Cerebellar cortex (tissue), 1 donor: Measurements from ENCODE around the gene CYP4F8.
"Not testable (repeated sequence)": the region's sequence is repeated elsewhere in the genome, so short reads cannot be mapped to it uniquely, and the experiment has no call there.

ENCODE experiments used
- DNase-seq: peaks from one replicate; pipeline ENCODE4 v3.0.0-alpha.2; 2015; ENCODE audit warnings: low spot score

The CYP4F8 gene

DNA sequence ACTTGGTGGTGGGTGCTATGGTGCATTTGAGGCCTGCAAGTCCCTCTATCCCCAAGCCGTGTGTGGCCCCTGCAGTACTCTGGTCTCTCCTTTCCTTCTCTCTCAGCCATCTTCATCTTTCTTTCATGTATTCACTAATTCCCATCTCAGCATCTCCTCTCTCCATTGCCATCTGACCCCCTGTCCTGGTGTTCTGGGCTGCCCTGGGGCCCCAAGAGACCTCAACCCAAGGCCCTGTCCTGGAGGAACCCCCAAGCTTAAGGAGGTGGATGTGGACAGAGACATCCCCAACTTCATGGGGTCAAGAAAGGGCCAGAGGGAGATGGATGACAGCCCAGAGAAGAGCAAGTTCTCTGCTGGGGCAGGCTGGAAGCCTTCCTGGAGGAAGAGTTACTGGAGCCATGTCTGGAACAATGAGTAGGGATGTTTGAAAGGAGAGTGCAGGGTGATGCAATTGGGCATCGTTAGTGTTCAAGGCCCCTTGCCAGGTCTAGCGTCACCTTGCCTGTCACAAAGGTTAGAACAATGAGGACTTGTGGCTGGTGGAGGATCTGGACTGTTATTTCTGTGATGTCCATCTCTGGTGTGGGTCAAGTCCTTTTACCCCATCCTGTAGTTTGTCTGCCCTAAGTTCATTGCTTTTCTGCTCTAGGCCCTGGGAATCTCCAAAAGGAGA lies 29.2 kb downstream of the CYP4F8 start:
- DNase-seq, result no peak

DNA sequence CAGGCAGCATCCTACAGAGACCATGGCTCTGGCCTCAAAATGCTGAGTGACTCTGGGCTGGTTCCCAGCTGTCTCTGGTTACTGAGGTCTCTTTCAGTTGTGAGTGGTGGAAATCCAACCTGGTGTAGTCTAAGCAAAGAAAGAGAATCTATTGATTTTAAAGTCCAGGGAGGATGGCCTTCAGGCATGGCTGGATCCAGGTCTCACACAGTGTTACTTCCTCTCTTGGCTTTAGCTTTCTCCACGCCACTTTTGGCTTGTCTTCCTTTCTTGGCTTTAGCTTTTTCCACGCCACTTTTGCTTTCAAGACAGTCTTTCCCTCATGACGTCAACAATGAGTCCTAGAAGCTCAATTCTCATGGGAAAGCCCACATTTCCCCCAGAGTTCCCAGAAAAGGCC lies 29.8 kb downstream of the CYP4F8 start:
- no peak for DNase-seq

DNA sequence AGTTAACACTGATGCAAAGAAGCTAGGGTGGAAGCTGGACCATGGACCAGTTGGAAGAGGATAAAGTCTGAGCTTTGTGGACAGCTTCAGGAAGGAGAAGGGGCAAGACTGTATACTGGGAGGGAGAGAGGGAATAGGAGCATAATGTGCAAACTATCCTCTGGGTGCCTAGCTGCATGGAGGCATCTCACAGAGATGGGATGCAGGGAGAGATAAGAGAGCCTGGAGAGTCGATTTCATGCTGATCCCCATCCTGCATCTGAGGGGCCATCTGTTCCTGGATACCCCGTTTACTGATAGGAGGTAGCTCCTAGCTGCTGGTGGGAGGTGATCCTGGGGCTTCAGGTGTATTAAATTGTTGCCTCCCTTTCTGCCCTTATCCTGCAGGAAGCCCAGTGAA lies 34.5 kb downstream of the CYP4F8 start:
- DNase-seq, result no peak

DNA sequence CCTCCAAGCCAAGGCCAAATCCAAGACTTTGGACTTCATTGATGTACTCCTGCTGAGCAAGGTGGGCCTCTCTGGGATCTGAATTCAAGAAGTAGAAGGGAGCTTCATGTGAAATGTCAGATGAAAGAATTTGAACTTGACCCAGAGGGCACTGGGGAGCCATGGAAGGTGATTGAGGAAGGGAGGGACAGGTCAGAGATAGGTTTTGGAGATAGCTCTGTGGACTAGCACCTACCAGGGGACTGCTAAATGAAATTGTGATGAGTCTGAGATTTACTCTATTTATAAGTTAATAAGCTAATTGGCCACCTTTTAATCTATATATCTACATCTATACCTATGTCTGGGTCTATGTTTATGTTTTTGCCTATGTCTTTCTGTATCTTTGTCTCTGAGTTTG lies 35.1 kb downstream of the CYP4F8 start:
- DNase-seq, result not testable (repeated sequence)

DNA sequence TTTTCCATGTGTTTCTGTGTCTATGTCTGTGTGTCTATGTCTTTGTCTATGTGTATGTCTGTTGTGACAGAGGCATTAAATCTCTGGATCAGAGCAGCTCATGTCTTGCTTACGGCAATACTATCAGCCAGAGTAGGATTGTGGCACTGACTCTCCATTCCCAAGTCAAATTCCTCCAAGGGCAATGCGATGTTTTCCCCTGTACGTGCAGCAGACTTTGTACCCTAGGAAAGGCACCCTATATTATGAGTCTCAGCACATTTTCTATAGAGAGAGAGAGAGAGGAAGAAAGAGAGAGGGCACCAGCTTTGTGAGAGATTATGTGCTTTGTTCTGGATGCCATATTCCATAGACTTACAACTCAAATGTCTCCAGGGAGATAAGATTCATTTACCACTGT lies 36.8 kb downstream of the CYP4F8 start:
- DNase-seq, result no peak

DNA sequence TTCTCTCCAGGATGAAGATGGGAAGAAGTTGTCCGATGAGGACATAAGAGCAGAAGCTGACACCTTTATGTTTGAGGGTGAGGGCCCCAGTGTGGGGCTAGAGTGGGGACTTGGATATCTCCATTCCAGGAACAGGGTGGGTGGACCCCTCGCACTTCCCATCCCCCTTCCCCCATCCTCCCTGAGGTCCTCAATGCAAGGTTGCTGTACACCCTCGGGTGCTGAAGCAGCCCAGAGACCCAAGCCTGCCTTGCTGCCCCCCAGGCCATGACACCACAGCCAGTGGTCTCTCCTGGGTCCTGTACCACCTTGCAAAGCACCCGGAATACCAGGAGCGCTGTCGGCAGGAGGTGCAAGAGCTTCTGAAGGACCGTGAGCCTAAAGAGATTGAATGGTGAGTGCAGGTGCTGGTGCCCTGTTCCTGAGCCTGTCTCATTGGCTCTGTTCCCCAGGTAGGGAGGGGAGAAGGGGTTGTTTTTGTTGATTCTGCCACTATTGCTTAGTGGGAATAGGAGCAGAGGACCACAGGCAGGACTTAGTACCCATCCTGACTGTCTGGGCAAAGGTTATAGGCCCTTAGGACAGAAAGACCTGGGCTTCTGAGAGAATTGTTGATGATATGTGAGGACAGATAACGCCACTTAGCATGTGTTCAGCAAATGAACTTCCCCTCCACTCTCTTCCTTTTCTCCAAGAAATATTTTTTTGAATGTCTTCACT lies 37.7 kb downstream of the CYP4F8 start:
- DNase-seq, result no peak

DNA sequence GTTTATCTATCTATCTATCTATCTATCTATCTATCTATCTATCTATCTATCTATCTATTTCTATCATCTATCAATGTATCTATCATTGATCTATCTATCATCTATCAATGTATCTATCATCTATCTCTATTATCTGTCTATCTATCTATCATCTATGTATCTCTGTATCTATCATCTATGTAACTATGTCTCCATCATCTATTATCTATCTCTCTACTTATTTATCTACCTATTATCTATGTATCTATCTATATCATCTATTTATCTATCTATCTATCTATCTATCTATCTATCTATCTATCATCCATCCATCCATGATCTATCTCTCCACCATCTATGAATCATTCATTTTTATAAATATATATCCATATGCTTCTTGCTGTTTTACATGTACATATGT lies 41.4 kb downstream of the CYP4F8 start:
- DNase-seq, result no peak

DNA sequence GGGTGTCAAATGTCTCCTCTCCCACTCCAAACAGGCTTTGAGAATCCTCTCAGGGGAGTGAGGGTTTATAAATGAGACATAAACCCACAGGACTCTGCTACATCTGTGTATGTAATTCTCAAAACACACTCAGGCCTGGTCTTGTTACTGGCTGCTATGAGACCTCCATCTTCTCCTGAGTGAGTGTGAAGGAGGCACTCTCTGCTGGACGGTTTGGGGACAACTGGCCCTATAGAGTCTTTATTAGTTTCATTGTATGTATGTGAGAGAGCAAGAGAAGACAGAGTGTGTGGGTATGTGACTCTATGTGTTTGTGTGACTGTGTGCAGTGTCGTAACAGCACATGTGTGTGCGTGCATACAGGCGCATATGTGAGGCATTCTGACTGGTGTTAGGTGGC lies 48.2 kb downstream of the CYP4F8 start:
- no peak for DNase-seq

DNA sequence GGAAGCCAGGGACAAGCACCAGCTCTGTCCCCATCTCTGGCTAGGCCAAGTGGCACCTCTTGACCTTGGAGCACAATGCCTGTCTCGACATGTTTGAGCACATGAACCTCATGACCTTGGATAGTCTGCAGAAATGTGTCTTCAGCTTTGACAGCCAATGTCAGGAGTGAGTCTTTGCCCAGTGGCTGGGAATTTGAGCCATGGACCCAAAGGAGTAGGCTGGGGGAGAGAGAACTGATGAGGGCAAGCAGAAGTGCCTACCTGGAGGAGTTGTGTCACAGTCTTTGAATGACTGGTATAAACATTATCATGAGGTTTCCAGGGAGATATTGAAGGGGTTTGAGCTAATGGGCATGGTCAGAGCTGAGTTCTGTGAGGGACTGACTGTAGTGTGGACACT lies 51.2 kb downstream of the CYP4F8 start:
- DNase-seq, result no peak

DNA sequence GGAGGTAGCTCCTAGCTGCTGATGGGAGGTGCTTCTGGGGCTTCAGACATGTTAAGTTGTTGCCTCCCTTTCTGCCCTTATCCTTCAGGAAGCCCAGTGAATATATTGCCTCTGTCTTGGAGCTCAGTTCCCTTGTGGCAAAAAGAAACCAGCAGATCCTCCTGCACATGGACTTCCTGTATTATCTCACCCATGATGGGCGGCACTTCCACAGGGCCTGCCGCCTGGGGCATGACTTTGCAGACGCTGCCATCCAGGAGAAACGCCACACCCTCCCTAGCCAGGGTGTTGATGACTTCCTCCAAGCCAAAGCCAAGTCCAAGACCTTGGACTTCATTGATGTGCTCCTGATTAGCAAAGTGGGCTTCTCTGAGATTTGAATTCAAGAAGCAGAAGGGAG lies 51.9 kb downstream of the CYP4F8 start:
- no peak for DNase-seq

DNA sequence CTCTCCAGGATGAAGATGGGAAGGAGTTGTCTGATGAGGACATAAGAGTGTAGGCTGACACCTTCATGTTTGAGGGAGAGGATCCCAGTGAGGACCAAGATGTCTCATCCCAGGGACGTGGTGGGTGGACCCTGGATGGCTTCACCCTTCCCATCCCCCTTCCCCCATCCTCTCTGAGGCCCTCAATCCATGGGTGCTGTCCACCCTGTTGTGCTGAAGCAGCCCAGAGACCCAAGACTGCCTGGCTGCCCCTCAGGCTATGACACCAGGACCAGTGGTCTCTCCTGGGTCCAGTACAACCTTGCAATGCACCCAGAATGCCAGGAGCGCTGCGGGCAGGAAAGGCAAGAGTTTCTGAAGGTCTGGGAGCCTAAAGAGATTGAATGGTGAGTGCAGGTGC lies 54.4 kb downstream of the CYP4F8 start:
- no peak for DNase-seq

DNA sequence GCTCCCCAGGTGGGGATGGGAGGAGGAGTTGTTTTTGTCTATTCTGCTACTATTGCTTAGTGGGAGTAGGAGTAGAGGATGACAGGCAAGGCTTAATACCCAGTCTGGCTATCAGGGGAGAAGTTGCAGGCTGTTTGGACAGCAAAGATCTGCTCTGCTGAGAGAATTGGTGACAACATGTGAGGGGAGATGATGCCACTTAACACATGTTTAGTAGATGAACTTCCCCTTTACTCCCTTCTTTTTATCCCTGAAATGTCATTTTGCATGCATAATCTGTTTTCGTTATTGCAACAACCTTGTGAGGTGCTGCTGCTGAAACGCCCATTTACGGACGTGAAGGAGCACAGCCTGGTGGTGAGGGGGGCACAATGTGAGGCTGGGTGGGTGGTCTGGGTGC lies 54.9 kb downstream of the CYP4F8 start:
- DNase-seq, result no peak

DNA sequence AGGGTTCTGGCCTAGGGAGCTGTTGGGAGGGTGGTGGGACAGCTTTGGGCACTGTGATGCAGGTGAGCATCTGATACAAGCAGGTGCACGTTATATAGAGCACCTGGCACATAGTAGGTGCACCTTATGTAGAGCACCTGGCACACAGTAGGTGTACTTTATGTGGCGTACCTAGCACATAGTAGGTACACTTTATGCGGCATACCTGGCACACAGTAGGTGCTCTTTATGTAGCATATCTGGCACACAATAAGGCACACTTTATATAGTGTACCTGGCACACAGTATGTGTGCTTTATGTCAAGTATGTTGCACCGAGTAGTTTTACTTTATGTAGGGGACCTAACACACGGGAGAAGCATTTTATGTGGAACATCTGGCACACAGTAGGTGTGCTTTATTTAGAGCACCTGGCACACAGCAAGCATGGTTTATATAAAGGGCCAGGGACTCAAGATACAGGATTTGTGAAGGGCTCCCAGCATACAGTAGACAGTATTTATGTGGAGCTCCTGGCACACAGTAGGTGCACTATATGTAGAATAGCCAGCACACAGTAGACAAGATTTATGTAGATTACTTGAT lies 56.3 kb downstream of the CYP4F8 start:
- no peak for DNase-seq

DNA sequence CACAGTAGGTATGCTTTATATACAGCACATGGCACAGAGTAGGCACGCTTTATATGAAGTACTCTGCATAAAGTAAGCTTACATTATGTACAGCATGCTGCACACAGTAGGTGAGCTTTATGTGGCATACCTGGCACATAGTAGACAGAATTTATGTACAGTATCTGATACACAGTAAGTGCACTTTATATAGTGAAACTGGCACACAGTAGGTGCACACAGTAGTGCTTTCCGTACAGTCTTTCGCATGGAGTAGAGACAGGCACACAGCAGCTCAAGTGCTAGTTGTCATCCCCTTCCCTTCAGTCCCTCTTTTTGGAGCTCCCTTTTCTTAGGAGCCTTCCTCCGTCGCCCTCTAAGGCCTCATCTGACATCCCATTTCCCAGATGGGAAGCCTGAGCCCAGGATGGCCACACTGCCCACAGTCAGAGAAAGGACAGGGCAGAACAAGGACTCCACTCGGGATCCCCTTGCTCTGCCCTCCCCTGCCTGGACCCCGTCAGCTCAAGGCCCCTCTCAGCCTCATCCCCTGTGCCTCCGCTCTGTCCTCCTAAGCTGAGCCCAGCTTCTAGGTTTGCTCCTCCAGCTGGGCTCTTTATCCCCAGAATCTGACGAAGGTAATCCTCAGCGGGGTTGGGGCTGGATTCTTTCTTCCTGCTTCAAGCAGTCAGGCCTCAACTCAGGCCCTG lies 57.0 kb downstream of the CYP4F8 start:
- DNase-seq, result no peak

DNA sequence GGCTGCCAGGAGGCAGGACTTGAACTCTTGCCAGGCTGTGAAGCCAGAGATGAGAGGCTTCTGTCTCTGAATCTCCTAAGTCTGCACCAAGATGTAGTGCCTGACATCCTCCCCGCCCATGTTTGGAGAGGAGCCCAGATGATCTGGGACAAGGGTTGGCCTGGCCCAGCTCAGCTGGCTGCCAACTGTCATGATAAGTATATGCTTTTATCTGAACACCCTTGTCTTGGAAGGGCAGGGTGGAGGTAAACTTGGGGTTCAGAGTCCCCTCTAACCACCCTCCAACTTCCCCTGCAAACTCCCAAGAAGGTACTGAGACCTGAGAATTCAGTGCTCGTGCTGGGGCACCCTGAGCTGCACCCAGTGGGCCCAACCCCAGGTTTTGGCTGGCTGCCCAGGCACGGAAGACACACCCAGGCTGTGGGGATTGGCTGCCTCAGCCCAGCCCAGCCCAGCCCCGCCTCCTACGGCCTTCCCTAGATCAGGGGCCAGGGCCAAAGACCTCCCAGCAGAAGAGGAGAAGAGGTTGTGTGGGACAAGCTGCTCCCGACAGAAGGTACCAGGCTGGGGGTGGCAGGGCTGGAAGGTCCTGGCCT lies 57.7 kb downstream of the CYP4F8 start, which contains the start of gene CYP4F12:
TSS of gene CYP4F12 (plus strand) at position 508 of the 596 bp plus-strand sequence. CDS start 443 bp downstream, outside the sequence.
- peak; percentile 33 for DNase-seq

DNA sequence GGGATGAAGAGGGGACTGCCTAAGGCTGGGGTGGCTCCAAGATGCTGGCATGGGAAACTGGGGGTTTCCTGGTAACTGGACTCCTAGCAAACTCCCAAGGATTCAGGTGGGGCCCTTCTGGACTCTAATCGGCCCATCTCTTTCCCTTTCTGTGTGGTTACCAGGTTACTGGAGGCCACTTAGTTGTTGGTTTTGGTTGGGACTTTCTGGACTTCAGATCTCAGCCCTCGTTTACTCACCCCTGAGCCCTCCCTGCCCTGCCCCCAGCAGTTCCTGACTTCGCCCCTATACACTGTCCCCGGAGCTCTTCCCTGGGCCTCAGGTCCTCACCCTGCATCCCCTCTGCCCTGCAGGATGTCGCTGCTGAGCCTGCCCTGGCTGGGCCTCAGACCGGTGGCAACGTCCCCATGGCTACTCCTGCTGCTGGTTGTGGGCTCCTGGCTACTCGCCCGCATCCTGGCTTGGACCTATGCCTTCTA lies 58.2 kb downstream of the CYP4F8 start:
- peak; percentile 15 for DNase-seq

DNA sequence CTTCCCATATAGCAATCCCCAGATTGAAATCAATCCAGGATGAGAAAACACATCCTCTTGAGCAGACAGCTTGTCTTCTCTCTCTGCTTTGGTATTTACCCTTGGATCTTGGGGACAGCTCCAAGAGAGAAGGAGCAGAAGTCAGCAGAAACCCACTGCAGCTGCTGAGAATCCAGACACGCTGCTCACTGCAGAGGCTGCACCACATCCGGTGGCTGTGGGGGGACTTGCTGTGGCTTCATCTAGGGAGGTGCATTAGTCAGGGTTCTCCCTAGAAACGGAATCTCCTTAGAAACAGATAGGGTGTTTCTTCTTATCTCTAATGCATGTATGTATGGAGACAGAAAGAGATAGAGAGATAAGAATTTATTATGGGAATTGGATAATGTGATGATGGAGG lies 60.5 kb downstream of the CYP4F8 start:
- no peak for DNase-seq

DNA sequence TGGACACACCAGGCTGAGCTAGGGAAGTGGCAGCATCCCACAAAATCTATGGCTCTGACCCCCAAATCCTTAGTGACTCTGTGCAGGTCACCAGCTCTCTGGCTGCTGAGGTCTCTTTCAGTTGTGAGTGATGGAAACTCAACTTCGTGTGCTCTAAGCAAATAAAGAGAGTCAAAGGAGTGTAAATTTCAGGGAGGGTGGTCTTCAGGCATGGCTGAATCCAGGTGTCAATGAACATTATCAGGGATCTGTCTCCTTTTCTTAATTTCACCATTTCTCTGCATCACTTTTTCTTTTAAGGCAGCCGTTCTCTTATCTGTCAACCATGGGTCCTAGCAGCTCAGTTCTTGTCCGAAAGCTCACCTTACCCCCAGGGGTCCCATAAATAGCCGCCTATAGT lies 64.1 kb downstream of the CYP4F8 start:
- DNase-seq, result no peak

DNA sequence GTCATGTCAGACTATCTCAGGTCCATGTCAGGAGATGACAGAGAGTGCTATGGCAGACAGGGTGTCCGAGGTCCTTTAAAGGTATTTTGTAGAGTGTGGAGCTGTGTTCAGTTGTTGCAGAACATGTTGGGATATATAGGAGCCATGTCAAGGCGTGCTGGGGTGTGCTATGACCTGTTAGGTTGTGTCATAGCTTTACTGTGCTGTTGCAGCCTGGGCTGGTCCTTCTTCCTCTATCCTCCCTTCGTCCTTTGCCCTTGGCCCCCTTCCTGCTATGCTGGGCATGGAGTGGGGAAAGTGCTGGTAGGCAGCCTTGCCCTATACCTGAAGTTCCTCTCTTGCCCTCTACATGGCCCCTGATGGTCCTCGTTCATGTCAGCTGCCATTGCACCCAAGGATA lies 64.8 kb downstream of the CYP4F8 start:
- DNase-seq, result not testable (repeated sequence)
